Suprapubic skin (tissue), 3 donors: ENCODE data around the gene CHRNB4.

Source experiments
- EP300 ChIP-seq: sonication (generic); formaldehyde crosslinking; IDR thresholded peaks from one replicate; pipeline ENCODE4 v1.6.1; 2017; ENCODE audit warnings: antibody characterized with exemption
- TF ChIP-seq, protein P1 (sequence below), 2 donors: fragments of 200-600 bp in 1 of 2; fragments of 450-650 bp in 1 of 2; sonication (generic) in 1 of 2; IDR thresholded peaks; one replicate each; pipeline ENCODE4 v1.5.1; 2016 to 2019; ENCODE audit warnings: antibody characterized with exemption in 2 of 2, mild to moderate bottlenecking in 1 of 2, moderate library complexity in 1 of 2

DNA sequence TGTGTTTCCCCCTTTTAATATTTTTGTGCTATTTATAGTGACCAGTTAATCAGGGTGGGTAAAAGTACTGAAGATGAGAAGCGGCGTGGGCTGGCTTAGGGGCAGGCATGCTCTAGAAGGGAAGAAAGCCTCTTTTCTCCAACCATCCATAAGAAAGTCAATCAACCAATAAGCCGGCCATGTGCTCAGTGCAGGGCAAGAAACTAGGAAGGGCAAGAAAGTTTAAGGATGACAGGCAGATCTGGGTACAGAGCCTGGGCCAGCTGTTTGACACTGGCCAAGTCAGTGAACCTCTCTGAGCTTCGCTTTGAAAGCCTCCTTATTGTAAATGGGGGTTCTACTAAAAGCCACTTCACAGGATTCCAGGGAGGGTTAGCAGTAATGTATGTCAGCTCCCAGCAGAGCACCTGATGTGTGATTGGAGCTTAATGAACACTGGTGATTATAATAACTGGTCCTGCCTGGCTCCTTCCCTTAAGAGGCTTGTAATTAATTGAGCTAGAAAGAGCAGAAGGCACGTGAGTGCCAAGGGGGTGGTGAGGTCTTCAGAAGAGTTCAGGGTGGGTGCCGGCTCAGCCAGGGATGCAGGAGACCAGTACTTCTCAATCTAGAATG is 14.5 kb downstream of the CHRNB4 start:
- TF ChIP-seq EP300, result no peak
- TF ChIP-seq, protein P1, sequence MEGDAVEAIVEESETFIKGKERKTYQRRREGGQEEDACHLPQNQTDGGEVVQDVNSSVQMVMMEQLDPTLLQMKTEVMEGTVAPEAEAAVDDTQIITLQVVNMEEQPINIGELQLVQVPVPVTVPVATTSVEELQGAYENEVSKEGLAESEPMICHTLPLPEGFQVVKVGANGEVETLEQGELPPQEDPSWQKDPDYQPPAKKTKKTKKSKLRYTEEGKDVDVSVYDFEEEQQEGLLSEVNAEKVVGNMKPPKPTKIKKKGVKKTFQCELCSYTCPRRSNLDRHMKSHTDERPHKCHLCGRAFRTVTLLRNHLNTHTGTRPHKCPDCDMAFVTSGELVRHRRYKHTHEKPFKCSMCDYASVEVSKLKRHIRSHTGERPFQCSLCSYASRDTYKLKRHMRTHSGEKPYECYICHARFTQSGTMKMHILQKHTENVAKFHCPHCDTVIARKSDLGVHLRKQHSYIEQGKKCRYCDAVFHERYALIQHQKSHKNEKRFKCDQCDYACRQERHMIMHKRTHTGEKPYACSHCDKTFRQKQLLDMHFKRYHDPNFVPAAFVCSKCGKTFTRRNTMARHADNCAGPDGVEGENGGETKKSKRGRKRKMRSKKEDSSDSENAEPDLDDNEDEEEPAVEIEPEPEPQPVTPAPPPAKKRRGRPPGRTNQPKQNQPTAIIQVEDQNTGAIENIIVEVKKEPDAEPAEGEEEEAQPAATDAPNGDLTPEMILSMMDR (IDR thresholded peaks at IDR 0.05), result no peak
